Psoas muscle (tissue), 8 donors: ENCODE measurements around the gene MPV17L2. TPM values are rescaled to one million over a fixed set of nuclear protein-coding genes. Genes with fewer than 3 reads are reported as not detected.

Experiments used
- ATAC-seq, 4 donors: fragments of 200-7000 bp; cut with Tn5 transposase; one replicate each; pipeline ENCODE4 v1.9.1; 2020; ENCODE audit warnings: moderate library complexity in 3 of 4, mild to moderate bottlenecking in 2 of 4
- DNase-seq, 2 donors: peaks; one replicate each; pipeline ENCODE4 v3.0.0-alpha.2; 2020
- H3K27ac ChIP-seq: fragments of 200-600 bp; one replicate; pipeline ENCODE4 v1.8.0; 2022
- H3K27me3 ChIP-seq, 3 donors: fragments of 200-600 bp in 1 of 3; one replicate each; pipeline versions ENCODE4 v1.6.1 to v1.8.0; 2013 to 2022; ENCODE audit warnings: low read length in 2 of 3, mild to moderate bottlenecking in 2 of 3, moderate library complexity in 1 of 3; ENCODE audit not compliant: insufficient read depth in 3 of 3
- H3K36me3 ChIP-seq, 2 donors: fragments of 200-600 bp in 1 of 2; one replicate each; pipeline versions ENCODE4 v1.6.1 to v1.8.0; 2013 to 2022; ENCODE audit warnings: low read depth in 1 of 2, mild to moderate bottlenecking in 1 of 2, moderate library complexity in 1 of 2; ENCODE audit not compliant: insufficient read depth in 1 of 2
- H3K4me1 ChIP-seq: fragments of 200-600 bp; one replicate; pipeline ENCODE4 v1.8.0; 2022
- H3K4me3 ChIP-seq: fragments of 200-600 bp; one replicate; pipeline ENCODE4 v1.8.0; 2022; ENCODE audit warnings: mild to moderate bottlenecking
- H3K9me3 ChIP-seq: fragments of 200-600 bp; one replicate; pipeline ENCODE4 v1.8.0; 2022
- WGBS, 3 donors: extraction: QIAGEN DNeasy Blood & Tissue Kit; methylation state at CpG; one replicate each; pipeline versions ENCODE4 v1.1.6 to v1.1.7; 2013; 5-methylcytosine and 5-hydroxymethylcytosine counted together
- intact Hi-C, 2 donors: fragments of 100-400 bp; cut with DNase I; formaldehyde crosslinking; loops; one replicate each; pipeline versions ENCODE4 v1.11.0 to v1.14.2; 2022
- polyA plus RNA-seq, 3 donors: library from polyadenylated mRNA; stranded (reverse); fragments of 200-250 nt; gene quantifications; one replicate each; pipeline ENCODE4 v1.2.3, GENCODE V29; 2013
- total RNA-seq, 4 donors: library from RNA; stranded (reverse); fragmentation: NEBNext Ultra II Directional in 2 of 4; extraction: Animal tissue kit (Norgen Biotek cat#: 25700) in 2 of 4; gene quantifications; one replicate each; pipeline versions ENCODE4 v1.2.1 to v1.2.4, GENCODE V29; 2021 to 2023
- TF ChIP-seq, protein P1 (sequence below): fragments of 200-600 bp; IDR thresholded peaks from one replicate; pipeline ENCODE4 v1.8.0; 2022; ENCODE audit warnings: antibody characterized with exemption
- donor health status: healthy with polysubstance abuse.
- donor health status: DM: no; HTN: no; CAD: no; lungs with moderate emphysema.
- donor health status: Bipolar disorder and iron deficiency.
- donor health status: healthy.
- donor health status: DM: yes; HTN: yes; CAD: no.
- donor health status: DM: no; HTN: no; CAD: no.
- donor health status: DM: no; HTN: no; CAD: no.
- donor health status: DM: yes; HTN: yes; CAD: no.

Gene MPV17L2
- total and polyA plus RNA-seq, 7 donors = 5.9 to 23.3 (median 12.7) TPM

DNA sequence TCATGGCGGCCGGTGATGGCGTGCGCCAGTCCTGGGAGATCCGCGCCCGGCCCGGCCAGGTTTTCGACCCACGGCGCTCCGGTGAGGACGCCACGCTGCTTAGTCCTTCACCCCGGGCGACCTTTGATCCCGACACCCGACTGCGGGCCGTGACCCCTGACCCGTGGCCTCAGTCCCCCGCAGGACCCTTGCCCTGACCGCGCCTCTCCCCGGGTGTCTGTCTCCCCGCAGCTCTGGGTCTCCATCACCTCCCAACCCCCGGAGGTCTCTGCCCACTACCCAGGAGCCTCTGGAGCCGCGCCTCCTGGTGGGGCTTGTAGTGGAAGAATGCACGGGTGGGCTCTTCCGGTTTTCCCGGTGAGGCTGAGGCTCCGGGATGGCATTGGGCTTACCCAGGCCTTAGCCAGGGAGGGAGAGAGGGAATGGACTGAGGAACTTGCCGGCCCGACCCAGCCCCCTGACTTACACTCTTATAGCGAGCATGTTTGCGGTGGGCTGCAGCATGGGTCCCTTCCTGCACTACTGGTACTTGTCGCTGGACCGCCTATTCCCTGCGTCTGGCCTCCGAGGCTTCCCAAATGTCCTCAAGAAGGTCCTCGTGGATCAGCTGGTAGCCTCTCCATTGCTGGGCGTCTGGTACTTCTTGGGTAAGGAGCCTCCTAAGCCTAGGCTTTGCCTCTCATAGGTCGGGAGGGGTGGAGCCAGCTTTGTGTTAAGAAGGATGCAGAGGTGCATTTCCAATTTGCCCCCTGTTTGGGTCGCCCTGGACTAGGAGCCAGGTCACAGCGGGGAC, 566 bp downstream of the MPV17L2 start:
- ATAC-seq = no peak
- Histone ChIP-seq H3K4me1 (peaks cover 11% of the 10 kb centered on the region), H3K27ac (peak overlapping the region; percentile 93), H3K36me3 (peaks cover 0 to 28% of the 10 kb centered on the region in 2 donors), H3K4me3 (peak overlapping the region; percentile 90), H3K9me3 (no peaks in the 10 kb centered on the region), H3K27me3 (no peaks in the 10 kb centered on the region)
- intact Hi-C loops = no loop called here
- 4 to 5% (median 4%) methylated on average over 39 to 46 of the region's 46 CpGs for WGBS, 3 donors
- DNase-seq = peak in 1 of 2 donors; percentile 58
- TF ChIP-seq, protein P1, sequence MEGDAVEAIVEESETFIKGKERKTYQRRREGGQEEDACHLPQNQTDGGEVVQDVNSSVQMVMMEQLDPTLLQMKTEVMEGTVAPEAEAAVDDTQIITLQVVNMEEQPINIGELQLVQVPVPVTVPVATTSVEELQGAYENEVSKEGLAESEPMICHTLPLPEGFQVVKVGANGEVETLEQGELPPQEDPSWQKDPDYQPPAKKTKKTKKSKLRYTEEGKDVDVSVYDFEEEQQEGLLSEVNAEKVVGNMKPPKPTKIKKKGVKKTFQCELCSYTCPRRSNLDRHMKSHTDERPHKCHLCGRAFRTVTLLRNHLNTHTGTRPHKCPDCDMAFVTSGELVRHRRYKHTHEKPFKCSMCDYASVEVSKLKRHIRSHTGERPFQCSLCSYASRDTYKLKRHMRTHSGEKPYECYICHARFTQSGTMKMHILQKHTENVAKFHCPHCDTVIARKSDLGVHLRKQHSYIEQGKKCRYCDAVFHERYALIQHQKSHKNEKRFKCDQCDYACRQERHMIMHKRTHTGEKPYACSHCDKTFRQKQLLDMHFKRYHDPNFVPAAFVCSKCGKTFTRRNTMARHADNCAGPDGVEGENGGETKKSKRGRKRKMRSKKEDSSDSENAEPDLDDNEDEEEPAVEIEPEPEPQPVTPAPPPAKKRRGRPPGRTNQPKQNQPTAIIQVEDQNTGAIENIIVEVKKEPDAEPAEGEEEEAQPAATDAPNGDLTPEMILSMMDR = no peak

DNA sequence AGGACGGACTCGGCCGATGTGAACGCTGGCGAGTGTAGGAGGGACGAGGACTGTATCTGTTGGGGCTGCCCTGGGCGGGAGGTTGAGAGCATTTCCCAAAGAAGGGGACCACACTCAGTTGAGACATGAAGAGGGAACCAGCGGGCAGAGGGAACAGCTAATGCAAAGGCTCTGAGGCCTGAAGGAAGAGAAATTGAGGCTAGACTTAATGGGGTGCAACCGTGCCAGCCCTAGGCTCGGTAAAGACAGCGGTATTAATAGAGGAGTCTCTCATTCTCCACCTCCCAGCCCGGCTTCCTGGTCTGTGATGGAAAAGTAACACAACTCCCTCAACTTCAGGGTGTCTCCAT, 1.1 kb downstream of the MPV17L2 start:
- Histone ChIP-seq H3K27me3 (no peaks in the 10 kb centered on the region), H3K36me3 (peaks cover 0 to 33% of the 10 kb centered on the region in 2 donors), H3K27ac (no peak overlapping the region), H3K4me3 (peak overlapping the region; percentile 90), H3K4me1 (peaks cover 11% of the 10 kb centered on the region), H3K9me3 (no peaks in the 10 kb centered on the region)
- TF ChIP-seq, protein P1 = no peak
- WGBS, 3 donors = 53 to 57% (median 57%) methylated on average over 12 of the region's 12 CpGs
- ATAC-seq (no peak), DNase-seq (no peak)
- intact Hi-C loops = no loop called here

DNA sequence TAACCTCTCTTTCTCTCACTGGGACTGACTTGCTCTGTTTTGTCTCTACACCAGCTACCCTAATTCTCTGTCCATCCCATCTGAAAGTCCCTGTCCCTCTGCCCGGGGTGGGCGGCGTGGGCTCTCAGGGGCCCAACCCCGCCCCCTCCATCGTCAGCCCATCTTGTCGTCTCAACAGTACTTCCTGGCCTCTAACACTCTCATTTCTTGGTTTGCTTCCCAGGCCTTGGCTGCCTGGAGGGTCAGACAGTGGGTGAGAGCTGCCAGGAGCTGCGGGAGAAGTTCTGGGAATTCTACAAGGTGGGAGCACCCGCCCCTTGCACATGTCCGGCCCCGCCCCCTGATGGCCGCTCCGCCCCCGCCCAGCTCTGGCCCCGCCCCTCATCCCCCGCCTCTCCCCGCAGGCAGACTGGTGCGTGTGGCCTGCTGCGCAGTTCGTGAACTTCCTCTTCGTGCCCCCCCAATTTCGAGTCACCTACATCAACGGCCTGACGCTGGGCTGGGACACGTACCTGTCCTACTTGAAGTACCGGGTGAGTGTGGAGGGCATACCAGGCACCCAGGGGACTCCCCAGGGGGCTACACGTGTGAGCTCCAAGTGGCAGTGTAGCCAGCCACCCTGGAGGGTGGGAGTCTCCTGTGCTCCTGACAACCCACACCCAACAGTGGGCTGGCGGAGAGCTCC, 1.7 kb downstream of the MPV17L2 start:
- no peaks in the 10 kb centered on the region for H3K27me3 ChIP-seq
- TF ChIP-seq, protein P1 = no peak
- intact Hi-C loops = no loop called here
- WGBS, 3 donors = 43 to 47% (median 46%) methylated on average over 26 to 27 of the region's 27 CpGs
- peaks cover 0 to 37% of the 10 kb centered on the region in 2 donors for H3K36me3 ChIP-seq
- ATAC-seq = no peak
- peaks cover 11% of the 10 kb centered on the region for H3K4me1 ChIP-seq
- H3K9me3 ChIP-seq = no peaks in the 10 kb centered on the region
- no peak overlapping the region for H3K27ac ChIP-seq
- DNase-seq = peak in 1 of 2 donors; percentile 66
- H3K4me3 ChIP-seq = peak overlapping the region; percentile 90

DNA sequence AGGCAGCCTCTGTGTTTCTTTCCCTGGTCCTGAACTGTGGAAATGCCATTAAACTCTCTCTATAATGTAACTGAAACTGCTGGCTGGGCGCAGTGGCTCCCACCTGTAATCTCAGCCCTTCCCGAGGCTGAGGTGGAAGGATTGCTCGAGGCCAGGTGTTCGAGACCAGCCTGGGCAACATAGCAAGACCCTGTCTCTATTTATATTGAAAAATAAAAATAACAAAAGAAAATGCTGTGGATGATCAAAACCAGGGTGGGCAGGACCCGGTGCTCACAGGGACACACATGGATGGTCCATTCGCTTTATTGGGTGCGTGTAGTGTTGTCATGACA, 3.5 kb downstream of the MPV17L2 start:
- DNase-seq (no peak), ATAC-seq (no peak)
- peaks cover 11% of the 10 kb centered on the region for H3K4me1 ChIP-seq
- no peak overlapping the region for H3K4me3 ChIP-seq
- TF ChIP-seq, protein P1 = no peak
- no peak overlapping the region for H3K27ac ChIP-seq
- no peaks in the 10 kb centered on the region for H3K9me3 ChIP-seq
- intact Hi-C loops = no loop called here
- no peaks in the 10 kb centered on the region for H3K27me3 ChIP-seq
- H3K36me3 ChIP-seq = peaks cover 0 to 43% of the 10 kb centered on the region in 2 donors
- WGBS, 3 donors = 76 to 88% (median 79%) methylated on average over 7 of the region's 7 CpGs
